ENCODE measurements around the gene NFE2L3. TPM values are rescaled to one million over a fixed set of nuclear protein-coding genes. Genes with fewer than 3 reads are reported as not detected.
"Not testable (repeated sequence)": the region's sequence is repeated elsewhere in the genome, so short reads cannot be mapped to it uniquely, and the experiment has no call there.

The NFE2L3 gene
- total and polyA plus RNA-seq, 2 donors from 2014 or later: 5.2 to 12.5 TPM

GRCh38 chr7:26183545-26184280 is 31.7 kb downstream of the NFE2L3 start:
- FAIRE-seq (no peak), DNase-seq (no peak)
- Histone ChIP-seq H3K9me3 (ENCODE audit: control insufficient read depth in 2 of 3, insufficient read depth in 1 of 3, low read length in 3 of 3) (no peaks in the 10 kb centered on the region), H3K27me3 (ENCODE audit: control insufficient read depth, insufficient read depth, low read length) (no peaks in the 10 kb centered on the region), H3K36me3 (ENCODE audit: control insufficient read depth in 2 of 3, insufficient read depth in 3 of 3, low read length in 3 of 3) (peaks cover 0 to 19% (median 13%) of the 10 kb centered on the region in 3 donors), H3K9ac (ENCODE audit: low read length in 3 of 3) (no peak overlapping the region), H3K4me3 (ENCODE audit: low read length in 3 of 3) (no peak overlapping the region), H3K4me1 (ENCODE audit: control insufficient read depth in 2 of 3, insufficient read depth in 2 of 3, low read depth in 1 of 3, low read length in 3 of 3) (no peaks in the 10 kb centered on the region), H3K27ac (ENCODE audit: low read depth in 2 of 2, low read length in 2 of 2) (no peak overlapping the region)
- intact Hi-C loops (cut with DNase I): no loop called here
- TF ChIP-seq, protein P1, sequence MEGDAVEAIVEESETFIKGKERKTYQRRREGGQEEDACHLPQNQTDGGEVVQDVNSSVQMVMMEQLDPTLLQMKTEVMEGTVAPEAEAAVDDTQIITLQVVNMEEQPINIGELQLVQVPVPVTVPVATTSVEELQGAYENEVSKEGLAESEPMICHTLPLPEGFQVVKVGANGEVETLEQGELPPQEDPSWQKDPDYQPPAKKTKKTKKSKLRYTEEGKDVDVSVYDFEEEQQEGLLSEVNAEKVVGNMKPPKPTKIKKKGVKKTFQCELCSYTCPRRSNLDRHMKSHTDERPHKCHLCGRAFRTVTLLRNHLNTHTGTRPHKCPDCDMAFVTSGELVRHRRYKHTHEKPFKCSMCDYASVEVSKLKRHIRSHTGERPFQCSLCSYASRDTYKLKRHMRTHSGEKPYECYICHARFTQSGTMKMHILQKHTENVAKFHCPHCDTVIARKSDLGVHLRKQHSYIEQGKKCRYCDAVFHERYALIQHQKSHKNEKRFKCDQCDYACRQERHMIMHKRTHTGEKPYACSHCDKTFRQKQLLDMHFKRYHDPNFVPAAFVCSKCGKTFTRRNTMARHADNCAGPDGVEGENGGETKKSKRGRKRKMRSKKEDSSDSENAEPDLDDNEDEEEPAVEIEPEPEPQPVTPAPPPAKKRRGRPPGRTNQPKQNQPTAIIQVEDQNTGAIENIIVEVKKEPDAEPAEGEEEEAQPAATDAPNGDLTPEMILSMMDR (IDR thresholded peaks at IDR 0.05; ENCODE audit: borderline replicate concordance, extremely low read depth, insufficient read depth): no peak

DNA sequence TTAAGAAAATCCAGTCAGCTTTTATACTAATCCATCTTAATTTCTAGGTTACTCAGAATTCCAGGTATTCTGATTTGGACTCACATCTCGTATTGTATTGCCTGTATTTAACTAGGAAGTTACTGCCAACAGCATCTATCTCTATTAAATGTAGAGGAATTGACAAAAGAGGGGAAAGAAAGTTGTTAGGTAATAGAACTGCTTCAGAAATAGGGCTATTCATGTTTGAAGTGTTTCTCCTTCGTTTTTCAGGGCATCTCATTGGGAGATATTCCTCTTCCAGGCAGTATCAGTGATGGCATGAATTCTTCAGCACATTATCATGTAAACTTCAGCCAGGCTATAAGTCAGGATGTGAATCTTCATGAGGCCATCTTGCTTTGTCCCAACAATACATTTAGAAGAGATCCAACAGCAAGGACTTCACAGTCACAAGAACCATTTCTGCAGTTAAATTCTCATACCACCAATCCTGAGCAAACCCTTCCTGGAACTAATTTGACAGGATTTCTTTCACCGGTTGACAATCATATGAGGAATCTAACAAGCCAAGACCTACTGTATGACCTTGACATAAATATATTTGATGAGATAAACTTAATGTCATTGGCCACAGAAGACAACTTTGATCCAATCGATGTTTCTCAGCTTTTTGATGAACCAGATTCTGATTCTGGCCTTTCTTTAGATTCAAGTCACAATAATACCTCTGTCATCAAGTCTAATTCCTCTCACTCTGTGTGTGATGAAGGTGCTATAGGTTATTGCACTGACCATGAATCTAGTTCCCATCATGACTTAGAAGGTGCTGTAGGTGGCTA is 32.5 kb downstream of the NFE2L3 start:
- not testable (repeated sequence) for FAIRE-seq

GRCh38 chr7:26185131-26185843 is 33.3 kb downstream of the NFE2L3 start:
- Histone ChIP-seq H3K9me3 (ENCODE audit: control insufficient read depth in 2 of 3, insufficient read depth in 1 of 3, low read length in 3 of 3) (no peaks in the 10 kb centered on the region), H3K4me1 (ENCODE audit: control insufficient read depth in 2 of 3, insufficient read depth in 2 of 3, low read depth in 1 of 3, low read length in 3 of 3) (no peaks in the 10 kb centered on the region), H3K27me3 (ENCODE audit: control insufficient read depth, insufficient read depth, low read length) (no peaks in the 10 kb centered on the region), H3K9ac (ENCODE audit: low read length in 3 of 3) (no peak overlapping the region), H3K36me3 (ENCODE audit: control insufficient read depth in 2 of 3, insufficient read depth in 3 of 3, low read length in 3 of 3) (peaks cover 4 to 32% (median 25%) of the 10 kb centered on the region in 3 donors), H3K27ac (ENCODE audit: low read depth in 2 of 2, low read length in 2 of 2) (no peak overlapping the region), H3K4me3 (ENCODE audit: low read length in 3 of 3) (no peak overlapping the region)
- DNase-seq (no peak), FAIRE-seq (no peak)
- TF ChIP-seq, protein P1 (IDR thresholded peaks at IDR 0.05; ENCODE audit: borderline replicate concordance, extremely low read depth, insufficient read depth): no peak
- intact Hi-C loops (cut with DNase I): no loop called here

More for the DNA sequence above, 32.5 kb downstream of the NFE2L3 start:
- DNase-seq; H3K27me3 ChIP-seq (ENCODE audit: control insufficient read depth, insufficient read depth, low read length); H3K4me1 ChIP-seq (ENCODE audit: control insufficient read depth in 2 of 3, insufficient read depth in 2 of 3, low read depth in 1 of 3, low read length in 3 of 3); H3K27ac ChIP-seq (ENCODE audit: low read depth in 2 of 2, low read length in 2 of 2); intact Hi-C loops (cut with DNase I); H3K9ac ChIP-seq (ENCODE audit: low read length in 3 of 3); H3K4me3 ChIP-seq (ENCODE audit: low read length in 3 of 3); H3K9me3 ChIP-seq (ENCODE audit: control insufficient read depth in 2 of 3, insufficient read depth in 1 of 3, low read length in 3 of 3): not testable (repeated sequence)
- peaks cover 4 to 26% (median 19%) of the 10 kb centered on the region in 3 donors for H3K36me3 ChIP-seq (ENCODE audit: control insufficient read depth in 2 of 3, insufficient read depth in 3 of 3, low read length in 3 of 3)

DNA sequence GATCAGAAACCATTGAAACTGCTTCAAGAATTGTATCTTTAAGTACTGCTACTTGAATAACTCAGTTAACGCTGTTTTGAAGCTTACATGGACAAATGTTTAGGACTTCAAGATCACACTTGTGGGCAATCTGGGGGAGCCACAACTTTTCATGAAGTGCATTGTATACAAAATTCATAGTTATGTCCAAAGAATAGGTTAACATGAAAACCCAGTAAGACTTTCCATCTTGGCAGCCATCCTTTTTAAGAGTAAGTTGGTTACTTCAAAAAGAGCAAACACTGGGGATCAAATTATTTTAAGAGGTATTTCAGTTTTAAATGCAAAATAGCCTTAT is 33.8 kb downstream of the NFE2L3 start:
- H3K27ac ChIP-seq (ENCODE audit: low read depth in 2 of 2, low read length in 2 of 2): no peak overlapping the region
- intact Hi-C loops (cut with DNase I): no loop called here
- TF ChIP-seq, protein P1 (IDR thresholded peaks at IDR 0.05; ENCODE audit: borderline replicate concordance, extremely low read depth, insufficient read depth): no peak
- H3K4me1 ChIP-seq (ENCODE audit: control insufficient read depth in 2 of 3, insufficient read depth in 2 of 3, low read depth in 1 of 3, low read length in 3 of 3): no peaks in the 10 kb centered on the region
- peaks cover 7 to 38% (median 30%) of the 10 kb centered on the region in 3 donors for H3K36me3 ChIP-seq (ENCODE audit: control insufficient read depth in 2 of 3, insufficient read depth in 3 of 3, low read length in 3 of 3)
- H3K27me3 ChIP-seq (ENCODE audit: control insufficient read depth, insufficient read depth, low read length): no peaks in the 10 kb centered on the region
- H3K4me3 ChIP-seq (ENCODE audit: low read length in 3 of 3): no peak overlapping the region
- no peak overlapping the region for H3K9ac ChIP-seq (ENCODE audit: low read length in 3 of 3)
- FAIRE-seq (no peak), DNase-seq (no peak)
- no peaks in the 10 kb centered on the region for H3K9me3 ChIP-seq (ENCODE audit: control insufficient read depth in 2 of 3, insufficient read depth in 1 of 3, low read length in 3 of 3)
